GM19463 (cell line): ENCODE data around the gene FKBP4.

Source experiments
- ATAC-seq: cut with Tn5 transposase; IDR thresholded peaks from one replicate; pipeline ENCODE4 v1.9.1; 2021; ENCODE audit warnings: mild to moderate bottlenecking, moderate library complexity; ENCODE audit not compliant: unreplicated experiment

Gene FKBP4

DNA sequence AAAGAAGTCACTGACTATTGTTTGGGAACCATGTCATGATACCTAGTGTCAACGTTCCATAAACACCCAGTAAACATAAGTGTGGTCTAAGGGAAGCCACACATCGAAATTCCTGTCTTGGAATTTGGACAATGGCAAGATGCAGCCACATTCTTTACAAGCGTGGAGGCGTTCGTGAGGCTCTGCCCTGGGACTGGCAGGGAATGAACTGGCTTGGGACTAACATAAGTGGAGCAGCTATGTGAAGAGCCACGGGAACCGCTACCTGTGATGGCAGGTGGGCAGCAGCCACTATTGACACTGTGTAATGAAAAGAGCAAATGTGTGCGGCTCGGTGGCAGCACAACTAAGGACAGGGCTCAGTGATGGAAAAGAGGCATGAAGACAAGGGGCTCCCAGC lies 50.0 kb downstream of the FKBP4 start:
- ATAC-seq = no peak

DNA sequence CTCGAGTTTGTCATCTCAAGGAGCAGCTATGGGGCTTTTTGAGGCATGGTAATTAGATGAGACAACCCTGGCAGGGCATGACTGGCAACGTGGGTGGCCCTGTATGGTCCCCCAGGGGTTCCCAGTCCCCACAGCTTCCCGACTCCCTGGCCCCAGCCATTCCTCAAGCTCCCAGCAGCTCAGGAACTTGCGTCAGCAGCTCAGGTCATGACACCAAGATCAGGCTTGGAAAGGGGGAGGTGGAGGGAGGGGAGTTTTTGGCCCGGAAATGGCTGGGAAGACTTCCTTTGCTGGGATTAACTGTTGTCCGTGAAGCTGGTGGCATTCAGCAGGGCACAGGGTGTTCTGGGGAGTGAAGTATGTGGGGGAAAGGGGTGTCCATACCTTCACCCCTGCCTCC lies 50.5 kb downstream of the FKBP4 start:
- ATAC-seq = no peak

DNA sequence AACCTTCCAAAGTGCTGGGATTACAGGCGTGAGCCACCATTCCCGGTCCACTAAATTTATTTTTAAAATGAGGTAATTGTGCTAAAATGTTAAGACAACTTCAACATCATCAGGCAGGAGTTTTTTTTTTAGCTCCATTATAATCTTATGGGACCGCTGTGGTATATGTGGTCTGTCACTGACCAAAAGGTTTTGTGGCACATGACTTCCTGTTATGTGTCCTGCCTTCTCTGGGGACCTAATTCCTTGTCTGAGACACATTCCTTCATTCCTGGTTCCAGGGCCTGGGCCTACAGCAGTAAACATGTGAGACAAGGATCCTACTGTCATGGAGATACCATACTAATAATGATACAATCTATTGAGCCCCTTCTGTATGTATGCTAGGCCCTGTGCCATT lies 57.2 kb downstream of the FKBP4 start:
- no peak for ATAC-seq

DNA sequence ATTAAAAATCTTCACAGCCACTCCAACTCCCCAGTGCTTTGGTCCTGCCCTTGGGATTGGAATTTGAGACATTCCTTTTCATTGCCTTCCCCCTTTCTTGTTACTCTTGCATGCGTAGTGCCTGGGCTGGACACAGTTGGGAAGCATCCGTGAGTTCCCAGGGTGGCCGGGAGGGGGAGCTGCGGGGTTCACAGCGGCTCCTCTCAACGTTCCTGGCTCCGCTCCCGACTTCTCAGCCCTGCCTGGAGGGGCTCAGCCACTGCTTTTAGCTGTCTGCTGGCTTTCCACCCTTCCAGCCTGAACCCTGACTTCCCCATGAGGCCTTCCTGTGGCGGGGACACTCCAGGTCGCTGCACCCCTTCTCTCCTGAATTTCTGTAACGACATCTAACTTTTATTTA lies 58.9 kb downstream of the FKBP4 start:
- ATAC-seq = no peak
